Measurements from ENCODE around the gene SOX8. TPM values are rescaled to one million over a fixed set of nuclear protein-coding genes. Genes with fewer than 3 reads are reported as not detected.

The SOX8 gene
- total RNA-seq, 1 experiment from 2014 or later: not detected

- Histone ChIP-seq H3K36me3 (ENCODE audit: low read depth) (no peaks in the 10 kb centered on the region), H2AFZ (no peak overlapping the region), H3K27me3 (ENCODE audit: insufficient read depth, low read depth) (no peaks in the 10 kb centered on the region), H4K20me1 (ENCODE audit: insufficient read depth) (peaks cover 5% of the 10 kb centered on the region; the same call in 1 of the 2 replicates), H3K9me2 (ENCODE audit: insufficient read depth) (no peaks in the 10 kb centered on the region), H3K4me1 (replicated peaks; ENCODE audit: insufficient read depth) (no peaks in the 10 kb centered on the region), H3K4me3 (no peak overlapping the region), H3K27ac (no peak overlapping the region), H3K9me3 (ENCODE audit: insufficient read depth, low read depth) (no peaks in the 10 kb centered on the region), H3K4me2 (no peak overlapping the region), H3K79me2 (ENCODE audit: low read depth) (no peaks in the 10 kb centered on the region), H3F3A (ENCODE audit: insufficient read depth, low read depth) (no peaks in the 10 kb centered on the region)
- DNase-seq: no peak
- POLR2A ChIA-PET (ENCODE audit: unreplicated experiment): no interaction called here
- no TSS peak for BruUV-seq (replicated peaks)
- intact Hi-C loops (cut with micrococcal nuclease; ENCODE audit: unreplicated experiment): no loop called here
- CTCF ChIA-PET: no interaction called here
- TF ChIP-seq EZH2 (IDR thresholded peaks at IDR 0.05; ENCODE audit: low read depth): no peak
- TF ChIP-seq CTCF (conservative IDR thresholded peaks at IDR 0.05): no peak
These were observed 47.4 kb upstream of the SOX8 start for GRCh38 chr16:934178-934577.

- POLR2A ChIA-PET (ENCODE audit: unreplicated experiment): no interaction called here
These were observed 45.9 kb upstream of the SOX8 start for GRCh38 chr16:935684-936083.

GRCh38 chr16:937311-937710 lies 44.3 kb upstream of the SOX8 start:
- Histone ChIP-seq H3K36me3 (ENCODE audit: low read depth) (no peaks in the 10 kb centered on the region), H3K4me1 (replicated peaks; ENCODE audit: insufficient read depth) (no peaks in the 10 kb centered on the region), H2AFZ (no peak overlapping the region), H3K4me2 (no peak overlapping the region), H3K9me2 (ENCODE audit: insufficient read depth) (no peaks in the 10 kb centered on the region), H3K27me3 (ENCODE audit: insufficient read depth, low read depth) (no peaks in the 10 kb centered on the region), H3K4me3 (no peak overlapping the region), H3K27ac (no peak overlapping the region), H3K79me2 (ENCODE audit: low read depth) (no peaks in the 10 kb centered on the region), H4K20me1 (ENCODE audit: insufficient read depth) (peaks cover 5% of the 10 kb centered on the region; the same call in 1 of the 2 replicates), H3F3A (ENCODE audit: insufficient read depth, low read depth) (no peaks in the 10 kb centered on the region), H3K9me3 (ENCODE audit: insufficient read depth, low read depth) (no peaks in the 10 kb centered on the region)
- intact Hi-C loops (cut with micrococcal nuclease; ENCODE audit: unreplicated experiment): no loop called here
- POLR2A ChIA-PET (ENCODE audit: unreplicated experiment): no interaction called here
- CTCF ChIA-PET: no interaction called here
- TF ChIP-seq EZH2 (IDR thresholded peaks at IDR 0.05; ENCODE audit: low read depth) (no peak), CTCF (conservative IDR thresholded peaks at IDR 0.05) (no peak)
- BruUV-seq (replicated peaks): no TSS peak
- DNase-seq: no peak

More at GRCh38 chr16:935684-936083, 45.9 kb upstream of the SOX8 start:
- Histone ChIP-seq H3K36me3 (ENCODE audit: low read depth) (no peaks in the 10 kb centered on the region), H3K9me3 (ENCODE audit: insufficient read depth, low read depth) (no peaks in the 10 kb centered on the region), H4K20me1 (ENCODE audit: insufficient read depth) (peaks cover 5% of the 10 kb centered on the region; the same call in 1 of the 2 replicates), H3K79me2 (ENCODE audit: low read depth) (no peaks in the 10 kb centered on the region), H3K27ac (no peak overlapping the region), H3F3A (ENCODE audit: insufficient read depth, low read depth) (no peaks in the 10 kb centered on the region), H2AFZ (no peak overlapping the region), H3K27me3 (ENCODE audit: insufficient read depth, low read depth) (no peaks in the 10 kb centered on the region), H3K9me2 (ENCODE audit: insufficient read depth) (no peaks in the 10 kb centered on the region), H3K4me1 (replicated peaks; ENCODE audit: insufficient read depth) (no peaks in the 10 kb centered on the region), H3K4me3 (no peak overlapping the region), H3K4me2 (no peak overlapping the region)
- no peak for TF ChIP-seq EZH2 (IDR thresholded peaks at IDR 0.05; ENCODE audit: low read depth)
- TF ChIP-seq CTCF (conservative IDR thresholded peaks at IDR 0.05): no peak
- intact Hi-C loops (cut with micrococcal nuclease; ENCODE audit: unreplicated experiment): no loop called here
- CTCF ChIA-PET: no interaction called here
- no TSS peak for BruUV-seq (replicated peaks)
- DNase-seq: no peak

Measured in PC-9 (cell line).